Measurements from ENCODE around the gene S100Z.

GRCh38 chr5:76918539-76918938, 68.7 kb downstream of the S100Z start:
- no peak for TF ChIP-seq REST (IDR thresholded peaks at IDR 0.05; ENCODE audit: borderline replicate concordance)
- no peak for TF ChIP-seq REST (CRISPR knock-in tag; IDR thresholded peaks at IDR 0.05; ENCODE audit: low read depth)
- no peak for TF ChIP-seq PHB (CRISPR knock-in tag; IDR thresholded peaks at IDR 0.05)
- TF ChIP-seq, protein P1, sequence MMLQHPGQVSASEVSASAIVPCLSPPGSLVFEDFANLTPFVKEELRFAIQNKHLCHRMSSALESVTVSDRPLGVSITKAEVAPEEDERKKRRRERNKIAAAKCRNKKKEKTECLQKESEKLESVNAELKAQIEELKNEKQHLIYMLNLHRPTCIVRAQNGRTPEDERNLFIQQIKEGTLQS (IDR thresholded peaks at IDR 0.05): no peak
- TF ChIP-seq, protein P1 (CRISPR knock-in tag; conservative IDR thresholded peaks at IDR 0.05): no peak
- TF ChIP-seq, protein P2, sequence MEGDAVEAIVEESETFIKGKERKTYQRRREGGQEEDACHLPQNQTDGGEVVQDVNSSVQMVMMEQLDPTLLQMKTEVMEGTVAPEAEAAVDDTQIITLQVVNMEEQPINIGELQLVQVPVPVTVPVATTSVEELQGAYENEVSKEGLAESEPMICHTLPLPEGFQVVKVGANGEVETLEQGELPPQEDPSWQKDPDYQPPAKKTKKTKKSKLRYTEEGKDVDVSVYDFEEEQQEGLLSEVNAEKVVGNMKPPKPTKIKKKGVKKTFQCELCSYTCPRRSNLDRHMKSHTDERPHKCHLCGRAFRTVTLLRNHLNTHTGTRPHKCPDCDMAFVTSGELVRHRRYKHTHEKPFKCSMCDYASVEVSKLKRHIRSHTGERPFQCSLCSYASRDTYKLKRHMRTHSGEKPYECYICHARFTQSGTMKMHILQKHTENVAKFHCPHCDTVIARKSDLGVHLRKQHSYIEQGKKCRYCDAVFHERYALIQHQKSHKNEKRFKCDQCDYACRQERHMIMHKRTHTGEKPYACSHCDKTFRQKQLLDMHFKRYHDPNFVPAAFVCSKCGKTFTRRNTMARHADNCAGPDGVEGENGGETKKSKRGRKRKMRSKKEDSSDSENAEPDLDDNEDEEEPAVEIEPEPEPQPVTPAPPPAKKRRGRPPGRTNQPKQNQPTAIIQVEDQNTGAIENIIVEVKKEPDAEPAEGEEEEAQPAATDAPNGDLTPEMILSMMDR (IDR thresholded peaks at IDR 0.05 in 2 of 3, conservative IDR thresholded peaks at IDR 0.05 in 1 of 3; ENCODE audit: insufficient read depth in 2 of 3, low read depth in 1 of 3, low read length in 3 of 3): no peak
- no peak for TF ChIP-seq CEBPG (CRISPR knock-in tag; IDR thresholded peaks at IDR 0.05)
- no peak for TF ChIP-seq CEBPG (tag; conservative IDR thresholded peaks at IDR 0.05 in 1 of 2, IDR thresholded peaks at IDR 0.05 in 1 of 2)
- no peak for TF ChIP-seq ZNF274 (IDR thresholded peaks at IDR 0.05; ENCODE audit: borderline replicate concordance, low read depth, low read length)
- no peak for TF ChIP-seq HDAC3 (IDR thresholded peaks at IDR 0.05; ENCODE audit: borderline replicate concordance, partially characterized antibody)
- TF ChIP-seq SMC3 (conservative IDR thresholded peaks at IDR 0.05; ENCODE audit: insufficient read depth, low read depth, low read length): no peak
- TF ChIP-seq STAT6 (CRISPR knock-in tag; IDR thresholded peaks at IDR 0.05): no peak
- TF ChIP-seq GABPB1 (CRISPR knock-in tag; IDR thresholded peaks at IDR 0.05): no peak
- TF ChIP-seq NR2F6 (CRISPR knock-in tag; IDR thresholded peaks at IDR 0.05): no peak
- no peak for TF ChIP-seq ZNF324 (CRISPR knock-in tag; IDR thresholded peaks at IDR 0.05)
- TF ChIP-seq KDM1A (IDR thresholded peaks at IDR 0.05): no peak
- no peak for TF ChIP-seq SIN3A (IDR thresholded peaks at IDR 0.05; ENCODE audit: borderline replicate concordance in 2 of 2, control insufficient read depth in 1 of 2, low read depth in 2 of 2, low read length in 2 of 2)
